HepG2 (cell line): ENCODE measurements around the gene SOCS3. TPM values are rescaled to one million over a fixed set of nuclear protein-coding genes. Genes with fewer than 3 reads are reported as not detected.

ENCODE experiments used
- ATAC-seq: fragments of 200-7000 bp; cut with Tn5 transposase; 3 replicates; pipeline ENCODE4 v1.9.1; 2020; ENCODE audit warnings: mild to moderate bottlenecking, moderate library complexity
- BruUV-seq: library from RNA; stranded (reverse); fragments of 400-500 nt; replicated peaks from 2 replicates; lab custom pipeline; 2021; lab: Mats Ljungman, UMichigan
- CTCF ChIA-PET: fragments of 300-600 bp; formaldehyde crosslinking; extraction: SDS; loops from one replicate; lab custom pipeline; 2021; ENCODE audit warnings: low total read pairs, inconsistent platforms, low intra/inter-chr PET ratio; lab: Yijun Ruan, JAX
- POLR2A ChIA-PET: fragments of 350-600 bp; sonication (Branson Sonifier 250); formaldehyde crosslinking; loops from one replicate; lab custom pipeline; 2020; ENCODE audit warnings: antibody characterized with exemption, inconsistent platforms; lab: Yijun Ruan, JAX
- DNase-seq: peaks from one replicate; pipeline ENCODE4 v3.0.0-alpha.2; 2015; ENCODE audit warnings: low spot score
- FAIRE-seq: peaks from 3 replicates; lab custom pipeline; 2011; peaks lifted over from hg19 to GRCh38; lab: Jason Lieb, UNC
- H2AFZ ChIP-seq: one replicate; pipeline ENCODE4 v1.6.1; 2011; ENCODE audit warnings: low read length, inconsistent platforms
- H3K27ac ChIP-seq: fragments of 300-600 bp; 3 replicates; pipeline ENCODE4 v1.8.0; 2011; ENCODE audit warnings: mixed run types, mild to moderate bottlenecking, mixed read lengths, low read length, inconsistent platforms; ENCODE audit not compliant: insufficient read depth; ENCODE audit errors: extremely low read length
- H3K27me3 ChIP-seq, 2 experiments: fragments of 200-600 bp in 1 of 2; 2 replicates in 1 of 2; 3 replicates in 1 of 2; pipeline versions ENCODE4 v1.6.0 to v1.8.0; 2011; ENCODE audit warnings: low read length in 2 of 2, mild to moderate bottlenecking in 2 of 2, moderate library complexity in 2 of 2, inconsistent platforms in 1 of 2; ENCODE audit not compliant: insufficient read depth in 2 of 2, control insufficient read depth in 1 of 2
- H3K36me3 ChIP-seq, 2 experiments: fragments of 200-600 bp in 1 of 2; replicated peaks in 1 of 2; 2 replicates in 1 of 2; 3 replicates in 1 of 2; pipeline versions ENCODE4 v1.5.1 to v1.8.0; 2011; ENCODE audit warnings: low read length in 2 of 2, inconsistent platforms in 1 of 2; ENCODE audit not compliant: insufficient read depth in 2 of 2, control insufficient read depth in 1 of 2
- H3K4me1 ChIP-seq: 2 replicates; pipeline ENCODE4 v1.5.1; 2012; ENCODE audit warnings: low read length, inconsistent platforms; ENCODE audit not compliant: insufficient read depth
- H3K4me2 ChIP-seq: 2 replicates; pipeline ENCODE4 v1.6.0; 2011; ENCODE audit warnings: low read depth, low read length, inconsistent platforms
- H3K4me3 ChIP-seq, 3 experiments: fragments of 200-600 bp in 1 of 3; sonication (generic), shearing (Covaris generic) in 1 of 3; replicated peaks in 1 of 3; 2 replicates each; pipeline ENCODE4 v1.5.1; 2011 to 2016; ENCODE audit warnings: low read length in 3 of 3, inconsistent platforms in 2 of 3, low read depth in 2 of 3, mild to moderate bottlenecking in 2 of 3, control low read depth in 1 of 3, mixed read lengths in 1 of 3; ENCODE audit not compliant: insufficient read depth in 1 of 3
- H3K79me2 ChIP-seq: one replicate; pipeline ENCODE4 v1.6.1; 2011; ENCODE audit warnings: low read length, inconsistent platforms; ENCODE audit not compliant: insufficient read depth
- H3K9ac ChIP-seq: 2 replicates; pipeline ENCODE4 v1.6.0; 2011; ENCODE audit warnings: mild to moderate bottlenecking, low read depth, low read length, inconsistent platforms; ENCODE audit not compliant: insufficient read depth
- H3K9me3 ChIP-seq: 2 replicates; pipeline ENCODE4 v1.5.1; 2012; ENCODE audit warnings: mild to moderate bottlenecking, low read length
- H4K20me1 ChIP-seq: 2 replicates; pipeline ENCODE4 v1.6.0; 2011; ENCODE audit warnings: inconsistent platforms, mild to moderate bottlenecking, low read length, moderate library complexity; ENCODE audit not compliant: insufficient read depth
- BCL6 ChIP-seq: IDR thresholded peaks from 2 replicates; pipeline ENCODE4 v1.6.1; 2016; ENCODE audit warnings: missing genetic modification reagents, missing compliant biosample characterization
- CC2D1A ChIP-seq: sonication (generic); formaldehyde crosslinking; IDR thresholded peaks from 2 replicates; pipeline ENCODE4 v1.8.1; 2023; ENCODE audit warnings: mild to moderate bottlenecking, missing genetic modification reagents
- FOXO1 ChIP-seq: sonication (generic); formaldehyde crosslinking; IDR thresholded peaks from 2 replicates; pipeline ENCODE4 v1.4.0; 2020; ENCODE audit warnings: missing genetic modification reagents
- HNRNPLL ChIP-seq: fragments of 200-400 bp; formaldehyde crosslinking; IDR thresholded peaks from 2 replicates; pipeline ENCODE4 v1.6.1; 2017; ENCODE audit warnings: mild to moderate bottlenecking, low read depth, low read length; ENCODE audit not compliant: poor library complexity, severe bottlenecking
- IRX3 ChIP-seq: sonication (generic); formaldehyde crosslinking; IDR thresholded peaks from 2 replicates; pipeline ENCODE4 v1.8.1; 2023; ENCODE audit warnings: mild to moderate bottlenecking, low read depth, missing genetic modification reagents, borderline replicate concordance
- KDM5B ChIP-seq: sonication (generic); formaldehyde crosslinking; IDR thresholded peaks from 2 replicates; pipeline ENCODE4 v1.4.0; 2020; ENCODE audit warnings: missing genetic modification reagents, mild to moderate bottlenecking, borderline replicate concordance
- ZBTB25 ChIP-seq: IDR thresholded peaks from 2 replicates; pipeline ENCODE4 v1.6.1; 2018; ENCODE audit warnings: missing genetic modification reagents
- ZNF337 ChIP-seq: sonication (generic); formaldehyde crosslinking; IDR thresholded peaks from 2 replicates; pipeline ENCODE4 v1.5.1; 2020; ENCODE audit warnings: missing genetic modification reagents, low read depth, mild to moderate bottlenecking, borderline replicate concordance
- WGBS: methylation state at CpG from one replicate; pipeline ENCODE4 v1.1.6; 2017; ENCODE audit warnings: low lambda C conversion rate; 5-methylcytosine and 5-hydroxymethylcytosine counted together
- in situ Hi-C: cut with HindIII; loops from 2 replicates; pipeline ENCODE4 v1.10.0; 2017; ENCODE audit warnings: low pct_unique_long_range_greater_than_20kb; ENCODE audit not compliant: extremely low pct_ligation_motif_present
- intact Hi-C: fragments of 100-400 bp; cut with micrococcal nuclease; formaldehyde crosslinking; loops from one replicate; pipeline ENCODE4 v1.10.0; 2022; ENCODE audit not compliant: unreplicated experiment
- polyA plus RNA-seq, 8 experiments: library from polyadenylated mRNA; depleted of rRNA in 3 of 8; stranded (reverse) in 7 of 8; unstranded in 1 of 8; fragments of >200 nt; fragmentation: Illumina TruSeq in 4 of 8; extraction: Trizol in 4 of 8; gene quantifications; 2 replicates each; pipeline versions ENCODE4 v1.2.1 to v1.2.3, GENCODE V29; 2011 to 2016; ENCODE audit warnings: low read depth in 4 of 8, missing spikeins in 1 of 8, mixed read lengths in 1 of 8; ENCODE audit not compliant: insufficient read depth in 1 of 8
- total RNA-seq, 5 experiments: library from RNA; depleted of rRNA; stranded (reverse); fragments of >200 nt; fragmentation: Illumina TruSeq; extraction: Trizol; gene quantifications; 2 replicates each; pipeline ENCODE4 v1.2.3, GENCODE V29; 2016; ENCODE audit warnings: low read depth in 1 of 5
- TF ChIP-seq, protein P1 (sequence below): sonication (generic); formaldehyde crosslinking; IDR thresholded peaks from 2 replicates; pipeline ENCODE4 v1.5.0; 2020; ENCODE audit warnings: mild to moderate bottlenecking, missing genetic modification reagents, borderline replicate concordance
- TF ChIP-seq, protein P2 (sequence below), 2 experiments: sonication (generic) in 1 of 2; formaldehyde crosslinking in 1 of 2; IDR thresholded peaks; 2 replicates each; pipeline versions ENCODE4 v1.4.0 to v1.6.1; 2016 to 2020; ENCODE audit warnings: borderline replicate concordance in 1 of 2, low read depth in 1 of 2, mild to moderate bottlenecking in 1 of 2, missing genetic modification reagents in 1 of 2
- TF ChIP-seq, protein P3 (sequence below): sonication (generic); formaldehyde crosslinking; IDR thresholded peaks from 2 replicates; pipeline ENCODE4 v1.5.0; 2020; ENCODE audit warnings: missing genetic modification reagents

SOCS3 gene
- total and polyA plus RNA-seq, 2 of the 13 experiments (the other 11 are each of a cell fraction or from before 2014, with no cell fraction given): 0.77 to 2.4 TPM

DNA sequence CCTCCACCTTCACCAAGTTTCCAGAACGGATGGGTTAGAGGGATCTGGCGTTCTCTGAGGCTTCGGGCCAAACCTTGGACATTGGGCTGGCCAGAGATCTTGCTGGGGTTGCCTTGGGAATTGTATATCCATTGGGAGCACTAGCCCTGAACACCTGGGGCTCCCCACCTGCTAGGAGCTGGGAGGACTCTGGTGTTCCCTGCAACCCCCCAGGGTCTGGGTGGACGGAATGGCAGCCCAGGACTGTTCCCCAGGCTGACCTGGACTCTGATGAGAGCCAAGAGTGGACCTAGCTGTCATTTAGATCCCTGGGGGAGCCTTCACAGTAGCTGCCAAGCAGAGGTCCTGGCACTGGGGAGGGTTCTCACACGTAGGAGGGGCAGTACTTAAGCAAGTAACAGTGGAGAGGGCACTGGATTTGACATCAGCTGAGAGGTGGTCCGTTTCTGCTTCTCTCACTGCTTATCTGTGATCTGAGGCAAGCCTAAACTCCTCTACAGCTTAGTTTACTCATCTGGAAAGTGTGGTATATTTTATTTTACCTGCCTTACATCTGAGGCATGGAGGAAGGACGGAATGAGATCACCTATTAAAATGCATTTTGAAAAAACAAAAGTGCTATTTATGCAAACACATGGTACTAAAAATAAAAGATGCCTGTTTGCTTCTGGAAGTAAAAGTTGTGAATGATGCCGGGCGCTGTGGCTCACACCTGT lies 11.7 kb downstream of the SOCS3 start:
- Histone ChIP-seq H3K36me3 (no peaks in the 10 kb centered on the region), H3K27me3 (peaks cover 26 to 75% of the 10 kb centered on the region in 2 experiments), H3K4me1 (peaks cover 26% of the 10 kb centered on the region), H3K9me3 (no peaks in the 10 kb centered on the region), H3K27ac (no peak overlapping the region), H2AFZ (no peak overlapping the region), H3K4me2 (no peak overlapping the region), H3K9ac (no peak overlapping the region), H3K79me2 (no peaks in the 10 kb centered on the region), H4K20me1 (no peaks in the 10 kb centered on the region; the same call in 1 of the 2 replicates), H3K4me3 (no peak overlapping the region)
- in situ Hi-C loops: no loop called here
- BruUV-seq: no TSS peak
- TF ChIP-seq, protein P1, sequence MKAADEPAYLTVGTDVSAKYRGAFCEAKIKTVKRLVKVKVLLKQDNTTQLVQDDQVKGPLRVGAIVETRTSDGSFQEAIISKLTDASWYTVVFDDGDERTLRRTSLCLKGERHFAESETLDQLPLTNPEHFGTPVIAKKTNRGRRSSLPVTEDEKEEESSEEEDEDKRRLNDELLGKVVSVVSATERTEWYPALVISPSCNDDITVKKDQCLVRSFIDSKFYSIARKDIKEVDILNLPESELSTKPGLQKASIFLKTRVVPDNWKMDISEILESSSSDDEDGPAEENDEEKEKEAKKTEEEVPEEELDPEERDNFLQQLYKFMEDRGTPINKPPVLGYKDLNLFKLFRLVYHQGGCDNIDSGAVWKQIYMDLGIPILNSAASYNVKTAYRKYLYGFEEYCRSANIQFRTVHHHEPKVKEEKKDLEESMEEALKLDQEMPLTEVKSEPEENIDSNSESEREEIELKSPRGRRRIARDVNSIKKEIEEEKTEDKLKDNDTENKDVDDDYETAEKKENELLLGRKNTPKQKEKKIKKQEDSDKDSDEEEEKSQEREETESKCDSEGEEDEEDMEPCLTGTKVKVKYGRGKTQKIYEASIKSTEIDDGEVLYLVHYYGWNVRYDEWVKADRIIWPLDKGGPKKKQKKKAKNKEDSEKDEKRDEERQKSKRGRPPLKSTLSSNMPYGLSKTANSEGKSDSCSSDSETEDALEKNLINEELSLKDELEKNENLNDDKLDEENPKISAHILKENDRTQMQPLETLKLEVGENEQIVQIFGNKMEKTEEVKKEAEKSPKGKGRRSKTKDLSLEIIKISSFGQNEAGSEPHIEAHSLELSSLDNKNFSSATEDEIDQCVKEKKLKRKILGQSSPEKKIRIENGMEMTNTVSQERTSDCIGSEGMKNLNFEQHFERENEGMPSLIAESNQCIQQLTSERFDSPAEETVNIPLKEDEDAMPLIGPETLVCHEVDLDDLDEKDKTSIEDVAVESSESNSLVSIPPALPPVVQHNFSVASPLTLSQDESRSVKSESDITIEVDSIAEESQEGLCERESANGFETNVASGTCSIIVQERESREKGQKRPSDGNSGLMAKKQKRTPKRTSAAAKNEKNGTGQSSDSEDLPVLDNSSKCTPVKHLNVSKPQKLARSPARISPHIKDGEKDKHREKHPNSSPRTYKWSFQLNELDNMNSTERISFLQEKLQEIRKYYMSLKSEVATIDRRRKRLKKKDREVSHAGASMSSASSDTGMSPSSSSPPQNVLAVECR (CRISPR knock-in tag): no peak
- TF ChIP-seq CC2D1A (CRISPR knock-in tag) (no peak), BCL6 (CRISPR knock-in tag) (no peak), HNRNPLL (no peak), FOXO1 (CRISPR knock-in tag) (no peak), KDM5B (no peak), ZNF337 (no peak), IRX3 (CRISPR knock-in tag) (no peak), ZBTB25 (no peak)
- TF ChIP-seq, protein P2, sequence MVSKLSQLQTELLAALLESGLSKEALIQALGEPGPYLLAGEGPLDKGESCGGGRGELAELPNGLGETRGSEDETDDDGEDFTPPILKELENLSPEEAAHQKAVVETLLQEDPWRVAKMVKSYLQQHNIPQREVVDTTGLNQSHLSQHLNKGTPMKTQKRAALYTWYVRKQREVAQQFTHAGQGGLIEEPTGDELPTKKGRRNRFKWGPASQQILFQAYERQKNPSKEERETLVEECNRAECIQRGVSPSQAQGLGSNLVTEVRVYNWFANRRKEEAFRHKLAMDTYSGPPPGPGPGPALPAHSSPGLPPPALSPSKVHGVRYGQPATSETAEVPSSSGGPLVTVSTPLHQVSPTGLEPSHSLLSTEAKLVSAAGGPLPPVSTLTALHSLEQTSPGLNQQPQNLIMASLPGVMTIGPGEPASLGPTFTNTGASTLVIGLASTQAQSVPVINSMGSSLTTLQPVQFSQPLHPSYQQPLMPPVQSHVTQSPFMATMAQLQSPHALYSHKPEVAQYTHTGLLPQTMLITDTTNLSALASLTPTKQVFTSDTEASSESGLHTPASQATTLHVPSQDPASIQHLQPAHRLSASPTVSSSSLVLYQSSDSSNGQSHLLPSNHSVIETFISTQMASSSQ (IDR thresholded peaks at IDR 0.05; ENCODE audit: low read depth): no peak
- TF ChIP-seq, protein P2 (CRISPR knock-in tag; IDR thresholded peaks at IDR 0.05; ENCODE audit: borderline replicate concordance): no peak
- TF ChIP-seq, protein P3, sequence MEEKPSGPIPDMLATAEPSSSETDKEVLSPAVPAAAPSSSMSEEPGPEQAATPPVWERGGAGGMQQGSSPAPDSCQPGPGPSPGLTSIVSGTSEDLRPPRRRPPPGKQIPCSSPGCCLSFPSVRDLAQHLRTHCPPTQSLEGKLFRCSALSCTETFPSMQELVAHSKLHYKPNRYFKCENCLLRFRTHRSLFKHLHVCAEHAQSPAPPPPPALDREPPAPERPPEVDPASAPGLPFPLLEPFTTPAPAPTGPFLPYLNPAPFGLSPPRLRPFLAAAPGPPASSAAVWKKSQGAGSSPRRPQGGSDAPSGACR (CRISPR knock-in tag): no peak
- intact Hi-C loops: no loop called here
- FAIRE-seq: no peak
- no peak for ATAC-seq
- WGBS: 15% methylated on average over 9 of the region's 9 CpGs
- no peak for DNase-seq
- ChIA-PET POLR2A (interaction anchor here (0.7 to 0.9 kb wide), 2 partner anchors 12 to 31 kb away, joined by 3 read pairs; partner anchors contain the start of gene SOCS3), CTCF (no interaction called here)
